HG02798 (cell line): ENCODE measurements around the gene C5AR1.
"Not testable (repeated sequence)": the region's sequence is repeated elsewhere in the genome, so short reads cannot be mapped to it uniquely, and the experiment has no call there.

Source experiments
- ATAC-seq: cut with Tn5 transposase; IDR thresholded peaks from one replicate; pipeline ENCODE4 v1.9.1; 2021; ENCODE audit warnings: mild to moderate bottlenecking; ENCODE audit not compliant: unreplicated experiment, poor library complexity

Gene C5AR1

GRCh38 chr19:47309608-47310007 lies at the start of gene C5AR1:
C5AR1 (plus strand) TSS chr19:47309861; CDS start chr19:47309896, 35 bp downstream.
- no peak for ATAC-seq

GRCh38 chr19:47260476-47260875 lies 49.2 kb upstream of the C5AR1 start:
- ATAC-seq, result no peak

- peak; percentile 70 for ATAC-seq
Measured at GRCh38 chr19:47261946-47262793, 47.5 kb upstream of the C5AR1 start.

- no peak for ATAC-seq
Measured at GRCh38 chr19:47264629-47265028, 45.0 kb upstream of the C5AR1 start.

- no peak for ATAC-seq
Measured at GRCh38 chr19:47266401-47266941, 43.2 kb upstream of the C5AR1 start.

- no peak for ATAC-seq
Measured at GRCh38 chr19:47267350-47267759, 42.3 kb upstream of the C5AR1 start.

- no peak for ATAC-seq
Measured at GRCh38 chr19:47268028-47268427, 41.6 kb upstream of the C5AR1 start.

GRCh38 chr19:47269596-47269995 lies 40.1 kb upstream of the C5AR1 start:
- ATAC-seq, result no peak

GRCh38 chr19:47270408-47270807 lies 39.3 kb upstream of the C5AR1 start:
- no peak for ATAC-seq

GRCh38 chr19:47271949-47272348 lies 37.7 kb upstream of the C5AR1 start:
- ATAC-seq, result no peak

GRCh38 chr19:47272448-47273312 lies 37.0 kb upstream of the C5AR1 start:
- no peak for ATAC-seq

GRCh38 chr19:47273313-47274070 lies 36.2 kb upstream of the C5AR1 start:
- peak; percentile 69 for ATAC-seq

GRCh38 chr19:47274071-47274890 lies 35.4 kb upstream of the C5AR1 start, which contains the start of gene INAFM1:
INAFM1 (plus strand) TSS chr19:47274885; CDS start chr19:47274920, 35 bp downstream.
- ATAC-seq, result peak; percentile 60

- ATAC-seq, result no peak
Measured at GRCh38 chr19:47274891-47275761, 34.5 kb upstream of the C5AR1 start.

GRCh38 chr19:47275791-47276461 lies 33.7 kb upstream of the C5AR1 start:
- no peak for ATAC-seq

- not testable (repeated sequence) for ATAC-seq
Measured at GRCh38 chr19:47276513-47276912, 33.1 kb upstream of the C5AR1 start.

GRCh38 chr19:47280183-47280797 lies 29.4 kb upstream of the C5AR1 start:
- ATAC-seq, result no peak
